ENCODE results near the gene PRMT7.

Gene PRMT7

GRCh38 chr16:68400083-68400923 is 89.5 kb downstream of the PRMT7 start:
- no peak for DNase-seq

GRCh38 chr16:68400924-68401460 is 90.2 kb downstream of the PRMT7 start:
- no peak for DNase-seq

GRCh38 chr16:68401871-68402747 is 91.3 kb downstream of the PRMT7 start:
- DNase-seq = no peak

- no peak for DNase-seq
These were observed 91.9 kb downstream of the PRMT7 start for GRCh38 chr16:68402748-68403040.

- no peak for DNase-seq
These were observed 92.4 kb downstream of the PRMT7 start for GRCh38 chr16:68403177-68403576.

- no peak for DNase-seq
These were observed 92.9 kb downstream of the PRMT7 start for GRCh38 chr16:68403704-68404103.

GRCh38 chr16:68404736-68405345 is 94.0 kb downstream of the PRMT7 start:
- DNase-seq = no peak

GRCh38 chr16:68406458-68407152 is 95.8 kb downstream of the PRMT7 start:
- DNase-seq = no peak

All from activated effector memory CD4-positive, alpha-beta T cell treated with Interleukin-2 at 50 U/mL for 16 hours (primary cell).